Measurements from ENCODE around the gene ARID4A.

The ARID4A gene

GRCh38 chr14:58297412-58297761, 968 bp upstream of the ARID4A start:
- H3K36me3 Mint-ChIP-seq (ENCODE audit: low read depth) = peaks cover 42% of the 10 kb centered on the region
- H3K27me3 Mint-ChIP-seq (ENCODE audit: low read depth) = no peaks in the 10 kb centered on the region
- peaks cover 8% of the 10 kb centered on the region for H3K4me1 Mint-ChIP-seq
- no peaks in the 10 kb centered on the region for H3K9me3 Mint-ChIP-seq
- TF ChIP-seq CTCF (IDR thresholded peaks at IDR 0.05; ENCODE audit: unreplicated experiment in 3 of 3) = no peak
- H3K27ac Mint-ChIP-seq = no peak overlapping the region
- no peak overlapping the region for H3K4me3 Mint-ChIP-seq

DNA sequence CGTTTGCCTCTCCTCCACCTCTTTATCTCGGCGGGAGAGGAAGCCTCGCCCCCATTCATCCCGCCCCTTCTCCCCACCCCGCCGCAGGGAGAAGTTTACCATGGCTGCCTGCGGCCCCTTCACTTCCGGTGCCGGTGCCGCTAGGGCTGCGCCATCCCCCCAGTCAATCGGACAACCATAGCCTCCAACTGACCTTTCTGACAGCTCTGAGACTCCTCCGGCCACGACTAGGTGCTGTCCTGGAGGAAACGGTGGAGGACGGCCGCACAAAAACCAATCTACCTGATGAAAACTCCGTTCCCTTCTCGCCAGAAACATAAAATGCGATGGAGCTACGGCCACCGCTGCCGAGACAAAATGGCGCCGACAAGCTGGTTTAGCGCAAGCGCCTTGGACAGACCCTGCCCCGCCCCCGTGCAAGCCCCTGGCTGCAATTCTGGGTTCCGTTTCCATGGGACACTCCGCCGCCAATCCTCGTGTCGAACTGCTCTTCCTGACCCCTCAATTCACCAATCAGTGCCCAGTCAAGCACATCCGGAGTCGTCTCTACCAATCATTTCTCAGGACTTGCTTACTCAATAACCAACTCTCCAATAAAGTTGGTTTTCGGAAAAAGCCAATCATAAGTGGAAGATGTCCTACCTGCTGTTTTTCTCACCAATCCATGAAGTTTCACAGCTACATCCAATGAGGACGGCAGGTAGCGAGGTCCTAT, 436 bp upstream of the ARID4A start:
- peaks cover 5% of the 10 kb centered on the region for H3K4me1 Mint-ChIP-seq
- H3K4me3 Mint-ChIP-seq = no peak overlapping the region
- H3K27ac Mint-ChIP-seq = no peak overlapping the region
- peaks cover 40% of the 10 kb centered on the region for H3K36me3 Mint-ChIP-seq (ENCODE audit: low read depth)
- H3K27me3 Mint-ChIP-seq (ENCODE audit: low read depth) = no peaks in the 10 kb centered on the region
- H3K9me3 Mint-ChIP-seq = no peaks in the 10 kb centered on the region
- TF ChIP-seq CTCF (IDR thresholded peaks at IDR 0.05; ENCODE audit: unreplicated experiment in 3 of 3) = no peak

DNA sequence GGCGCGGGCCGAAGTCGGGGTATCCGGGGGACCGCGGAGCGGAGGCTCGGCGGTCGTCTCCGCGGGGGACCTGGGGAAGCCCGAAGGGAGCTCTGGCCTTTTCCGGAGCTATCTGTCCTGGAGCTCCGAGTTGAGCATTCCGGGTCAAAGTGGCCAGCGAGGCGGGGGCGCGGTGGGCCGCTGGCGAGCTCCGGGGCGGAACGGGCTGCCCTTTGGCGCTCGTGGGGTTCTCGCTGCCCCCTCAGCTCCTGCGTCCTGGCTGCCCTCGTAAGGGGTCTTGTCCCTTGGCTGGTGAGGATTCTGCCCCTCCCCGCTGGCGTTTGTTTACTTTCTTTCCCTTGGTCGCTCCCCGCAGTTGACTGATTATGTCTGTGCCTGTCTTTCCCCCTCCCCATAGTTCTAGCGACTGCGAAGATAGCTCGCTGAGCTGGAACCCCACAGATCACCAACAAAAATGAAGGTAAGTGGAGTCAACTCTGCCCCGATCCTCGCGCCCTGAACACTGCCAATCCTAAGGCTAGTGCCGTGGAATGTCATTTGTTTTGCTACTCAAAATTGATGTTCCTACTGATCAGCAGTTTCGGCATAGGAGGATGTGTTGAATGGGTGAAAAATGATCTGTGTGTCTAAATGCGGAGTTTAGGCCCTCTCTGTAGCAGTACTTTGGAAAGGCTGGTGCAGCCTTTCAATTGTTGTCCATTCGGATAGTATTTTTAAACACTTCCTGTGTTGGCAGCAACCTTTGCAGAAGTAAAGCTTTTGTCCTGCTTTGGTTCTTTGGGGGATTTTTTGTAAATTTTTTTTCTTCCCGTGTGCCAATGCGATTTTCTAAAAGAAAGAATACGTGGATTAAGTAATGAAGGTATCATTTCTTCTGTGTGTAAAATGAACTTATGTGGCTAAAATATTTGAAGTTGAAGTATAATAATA, 1.3 kb downstream of the ARID4A start:
- peaks cover 5% of the 10 kb centered on the region for H3K4me1 Mint-ChIP-seq
- peak overlapping the region; percentile 90 to 99 (median 97) for H3K27ac Mint-ChIP-seq
- TF ChIP-seq CTCF (IDR thresholded peaks at IDR 0.05; ENCODE audit: unreplicated experiment in 3 of 3) = no peak
- H3K27me3 Mint-ChIP-seq (ENCODE audit: low read depth) = no peaks in the 10 kb centered on the region
- no peaks in the 10 kb centered on the region for H3K9me3 Mint-ChIP-seq
- peaks cover 31% of the 10 kb centered on the region for H3K36me3 Mint-ChIP-seq (ENCODE audit: low read depth)
- H3K4me3 Mint-ChIP-seq = peak overlapping the region; percentile 99 to 100 (median 100)

GRCh38 chr14:58301416-58301815, 3.1 kb downstream of the ARID4A start:
- Mint-ChIP-seq H3K27me3 (ENCODE audit: low read depth) (no peaks in the 10 kb centered on the region), H3K9me3 (no peaks in the 10 kb centered on the region), H3K27ac (no peak overlapping the region), H3K4me3 (no peak overlapping the region), H3K4me1 (no peaks in the 10 kb centered on the region), H3K36me3 (ENCODE audit: low read depth) (peaks cover 34% of the 10 kb centered on the region)
- no peak for TF ChIP-seq CTCF (IDR thresholded peaks at IDR 0.05; ENCODE audit: unreplicated experiment in 3 of 3)

- H3K36me3 Mint-ChIP-seq (ENCODE audit: low read depth) = peaks cover 53% of the 10 kb centered on the region
- TF ChIP-seq CTCF (IDR thresholded peaks at IDR 0.05; ENCODE audit: unreplicated experiment in 3 of 3) = no peak
- H3K4me3 Mint-ChIP-seq = no peak overlapping the region
- H3K27me3 Mint-ChIP-seq (ENCODE audit: low read depth) = no peaks in the 10 kb centered on the region
- H3K4me1 Mint-ChIP-seq = no peaks in the 10 kb centered on the region
- no peak overlapping the region for H3K27ac Mint-ChIP-seq
- H3K9me3 Mint-ChIP-seq = no peaks in the 10 kb centered on the region
Observed at GRCh38 chr14:58305730-58306129, 7.4 kb downstream of the ARID4A start.
